Measurements from ENCODE around the gene OTOL1.
"Not testable (repeated sequence)": the region's sequence is repeated elsewhere in the genome, so short reads cannot be mapped to it uniquely, and the experiment has no call there.

The OTOL1 gene

GRCh38 chr3:161496508-161496907 is at the start of gene OTOL1:
TSS of gene OTOL1 (plus strand) at chr3:161496808. CDS start at chr3:161496808, 0 bp downstream.
- DNase-seq, result no peak

GRCh38 chr3:161449785-161450184 is 46.8 kb upstream of the OTOL1 start:
- no peak for DNase-seq

- peak; percentile 1 for DNase-seq
Observed at GRCh38 chr3:161452179-161452578, 44.4 kb upstream of the OTOL1 start.

- no peak for DNase-seq
Observed at GRCh38 chr3:161454615-161455014, 42.0 kb upstream of the OTOL1 start.

- DNase-seq, result no peak
Observed at GRCh38 chr3:161455962-161456361, 40.6 kb upstream of the OTOL1 start.

GRCh38 chr3:161462138-161462537 is 34.5 kb upstream of the OTOL1 start:
- DNase-seq, result no peak

- DNase-seq, result no peak
Observed at GRCh38 chr3:161471211-161471610, 25.4 kb upstream of the OTOL1 start.

- no peak for DNase-seq
Observed at GRCh38 chr3:161474139-161474538, 22.5 kb upstream of the OTOL1 start.

- DNase-seq, result no peak
Observed at GRCh38 chr3:161474741-161475140, 21.9 kb upstream of the OTOL1 start.

GRCh38 chr3:161475206-161475605 is 21.4 kb upstream of the OTOL1 start:
- DNase-seq, result no peak

- DNase-seq, result no peak
Observed at GRCh38 chr3:161475905-161476304, 20.7 kb upstream of the OTOL1 start.

GRCh38 chr3:161484226-161484625 is 12.4 kb upstream of the OTOL1 start:
- no peak for DNase-seq

GRCh38 chr3:161488284-161488683 is 8.3 kb upstream of the OTOL1 start:
- not testable (repeated sequence) for DNase-seq

GRCh38 chr3:161489395-161489794 is 7.2 kb upstream of the OTOL1 start:
- no peak for DNase-seq

- not testable (repeated sequence) for DNase-seq
Observed at GRCh38 chr3:161490845-161491244, 5.8 kb upstream of the OTOL1 start.

GRCh38 chr3:161498259-161498921 is 1.8 kb downstream of the OTOL1 start:
- no peak for DNase-seq

GRCh38 chr3:161500068-161500796 is 3.6 kb downstream of the OTOL1 start:
- no peak for DNase-seq

GRCh38 chr3:161503271-161503670 is 6.7 kb downstream of the OTOL1 start:
- DNase-seq, result no peak

- DNase-seq, result peak; percentile 5
Observed at GRCh38 chr3:161508852-161509477, 12.4 kb downstream of the OTOL1 start.

GRCh38 chr3:161510510-161511260 is 14.1 kb downstream of the OTOL1 start:
- no peak for DNase-seq

GRCh38 chr3:161523916-161524315 is 27.3 kb downstream of the OTOL1 start:
- no peak for DNase-seq

- DNase-seq, result no peak
Observed at GRCh38 chr3:161531930-161532329, 35.3 kb downstream of the OTOL1 start.

- no peak for DNase-seq
Observed at GRCh38 chr3:161540594-161540993, 44.0 kb downstream of the OTOL1 start.

Data from activated CD4-positive, alpha-beta T cell treated with anti-CD3 and anti-CD28 coated beads, Interleukin-10, Interleukin-2, amounts not matched to agents 100 ng/mL and 50 ng/mL, durations not matched to agents 16 hours and 8 hours (primary cell).